CD14-positive monocyte (primary cell): Measurements from ENCODE around the gene SDR39U1. TPM values are rescaled to one million over a fixed set of nuclear protein-coding genes. Genes with fewer than 3 reads are reported as not detected.
"Not testable (repeated sequence)": the region's sequence is repeated elsewhere in the genome, so short reads cannot be mapped to it uniquely, and the experiment has no call there.

Experiments
- DNase-seq, 3 donors: peaks; one replicate each; pipeline ENCODE4 v3.0.0-alpha.2; 2011 to 2022
- H2AFZ ChIP-seq: 2 replicates; pipeline ENCODE4 v1.6.0; 2012; ENCODE audit warnings: mild to moderate bottlenecking, low read depth, low read length, inconsistent platforms; ENCODE audit not compliant: insufficient read depth, poor library complexity, severe bottlenecking
- H3K27ac ChIP-seq, 2 donors: 1 replicate in 1 of 2; 2 replicates in 1 of 2; pipeline ENCODE4 v1.5.1; 2012 to 2013; ENCODE audit warnings: low read length in 2 of 2, control low read depth in 1 of 2, inconsistent platforms in 1 of 2, low read depth in 1 of 2, mild to moderate bottlenecking in 1 of 2
- H3K27me3 ChIP-seq, 2 donors: one replicate each; pipeline versions ENCODE4 v1.6.0 to v1.6.1; 2011 to 2013; ENCODE audit warnings: low read length in 2 of 2; ENCODE audit not compliant: control insufficient read depth in 2 of 2, insufficient read depth in 2 of 2
- H3K36me3 ChIP-seq, 2 donors: replicated peaks in 1 of 2; 1 replicate in 1 of 2; 2 replicates in 1 of 2; pipeline versions ENCODE4 v1.5.1 to v1.6.1; 2012 to 2013; ENCODE audit warnings: low read length in 2 of 2, control low read depth in 1 of 2, inconsistent platforms in 1 of 2, mild to moderate bottlenecking in 1 of 2; ENCODE audit not compliant: insufficient read depth in 2 of 2, control insufficient read depth in 1 of 2
- H3K4me1 ChIP-seq, 2 donors: 1 replicate in 1 of 2; 2 replicates in 1 of 2; pipeline versions ENCODE4 v1.5.1 to v1.6.1; 2012 to 2013; ENCODE audit warnings: low read length in 2 of 2, control low read depth in 1 of 2, inconsistent platforms in 1 of 2, mild to moderate bottlenecking in 1 of 2, moderate library complexity in 1 of 2; ENCODE audit not compliant: insufficient read depth in 2 of 2, control insufficient read depth in 1 of 2
- H3K4me2 ChIP-seq: replicated peaks from 2 replicates; pipeline ENCODE3; 2012; ENCODE audit warnings: low read length, moderate library complexity, mild to moderate bottlenecking; ENCODE audit not compliant: poor library complexity, severe bottlenecking; ENCODE audit errors: extremely low read depth
- H3K4me3 ChIP-seq, 3 experiments: fragments of 200-600 bp in 1 of 3; sonication (generic) in 1 of 3; replicated peaks in 1 of 3; 1 replicate in 2 of 3; 2 replicates in 1 of 3; pipeline ENCODE4 v1.5.1; 2011 to 2013; ENCODE audit warnings: low read length in 3 of 3, mild to moderate bottlenecking in 3 of 3, control low read depth in 2 of 3, low read depth in 2 of 3, inconsistent platforms in 1 of 3, moderate library complexity in 1 of 3
- H3K79me2 ChIP-seq: 2 replicates; pipeline ENCODE4 v1.6.0; 2012; ENCODE audit warnings: mild to moderate bottlenecking, control low read depth, inconsistent platforms, low read length, moderate library complexity; ENCODE audit not compliant: insufficient read depth
- H3K9ac ChIP-seq: 2 replicates; pipeline ENCODE4 v1.6.0; 2017; ENCODE audit warnings: low read length, mild to moderate bottlenecking; ENCODE audit not compliant: insufficient read depth, poor library complexity, severe bottlenecking
- H3K9me3 ChIP-seq, 2 donors: replicated peaks in 1 of 2; 1 replicate in 1 of 2; 2 replicates in 1 of 2; pipeline versions ENCODE4 v1.5.1 to v1.6.1; 2012 to 2013; ENCODE audit warnings: low read length in 2 of 2, control low read depth in 1 of 2; ENCODE audit not compliant: control insufficient read depth in 1 of 2, insufficient read depth in 1 of 2
- H4K20me1 ChIP-seq: 2 replicates; pipeline ENCODE4 v1.6.0; 2012; ENCODE audit warnings: mild to moderate bottlenecking, low read length, control low read depth, moderate library complexity; ENCODE audit not compliant: insufficient read depth
- H3K27ac Mint-ChIP-seq, 7 donors: one replicate each; pipeline ENCODE4 v1.8.0; 2020; ENCODE audit warnings: mild to moderate bottlenecking in 7 of 7, mixed read lengths in 7 of 7, moderate library complexity in 6 of 7, inconsistent platforms in 2 of 7
- H3K27me3 Mint-ChIP-seq, 3 donors: one replicate each; pipeline ENCODE4 v1.8.0; 2021 to 2022; ENCODE audit warnings: low read depth in 3 of 3, mild to moderate bottlenecking in 3 of 3, mixed read lengths in 3 of 3, moderate library complexity in 3 of 3, inconsistent platforms in 1 of 3
- H3K36me3 Mint-ChIP-seq, 2 donors: one replicate each; pipeline ENCODE4 v1.8.0; 2020; ENCODE audit warnings: mixed read lengths in 2 of 2, inconsistent platforms in 1 of 2, mild to moderate bottlenecking in 1 of 2
- H3K4me1 Mint-ChIP-seq: one replicate; pipeline ENCODE4 v1.8.0; 2020; ENCODE audit warnings: mild to moderate bottlenecking, mixed read lengths
- H3K4me3 Mint-ChIP-seq, 2 donors: one replicate each; pipeline ENCODE4 v1.8.0; 2020; ENCODE audit warnings: mild to moderate bottlenecking in 2 of 2, mixed read lengths in 2 of 2, moderate library complexity in 1 of 2
- H3K9me3 Mint-ChIP-seq, 7 donors: one replicate each; pipeline ENCODE4 v1.8.0; 2020 to 2022; ENCODE audit warnings: mixed read lengths in 7 of 7, mild to moderate bottlenecking in 6 of 7, moderate library complexity in 6 of 7, inconsistent platforms in 2 of 7
- CTCF ChIP-seq: fragments of 200-600 bp; IDR thresholded peaks from one replicate; pipeline ENCODE4 v1.8.0; 2022; ENCODE audit warnings: antibody characterized with exemption, mild to moderate bottlenecking
- WGBS: methylation state at CpG from one replicate; pipeline ENCODE4 v1.1.5; 2013; ENCODE audit warnings: missing lambda C conversion rate; ENCODE audit not compliant: insufficient coverage; 5-methylcytosine and 5-hydroxymethylcytosine counted together
- intact Hi-C, 2 donors: fragments of 100-400 bp; cut with micrococcal nuclease; formaldehyde crosslinking; loops; one replicate each; pipeline versions ENCODE4 v1.15.0 to v1.15.1; 2023
- polyA plus RNA-seq, 3 donors: library from polyadenylated mRNA; depleted of rRNA in 1 of 3; unstranded in 2 of 3; stranded (reverse) in 1 of 3; fragments of 300-500 nt in 2 of 3; fragments of >200 nt in 1 of 3; fragmentation: Illumina TruSeq in 2 of 3; gene quantifications; 1 replicate in 2 of 3; 2 replicates in 1 of 3; pipeline ENCODE4 v1.2.3, GENCODE V29; 2012 to 2021

SDR39U1 gene
- polyA plus RNA-seq, 3 donors, result 37.3 to 110 (median 39.2) TPM

DNA sequence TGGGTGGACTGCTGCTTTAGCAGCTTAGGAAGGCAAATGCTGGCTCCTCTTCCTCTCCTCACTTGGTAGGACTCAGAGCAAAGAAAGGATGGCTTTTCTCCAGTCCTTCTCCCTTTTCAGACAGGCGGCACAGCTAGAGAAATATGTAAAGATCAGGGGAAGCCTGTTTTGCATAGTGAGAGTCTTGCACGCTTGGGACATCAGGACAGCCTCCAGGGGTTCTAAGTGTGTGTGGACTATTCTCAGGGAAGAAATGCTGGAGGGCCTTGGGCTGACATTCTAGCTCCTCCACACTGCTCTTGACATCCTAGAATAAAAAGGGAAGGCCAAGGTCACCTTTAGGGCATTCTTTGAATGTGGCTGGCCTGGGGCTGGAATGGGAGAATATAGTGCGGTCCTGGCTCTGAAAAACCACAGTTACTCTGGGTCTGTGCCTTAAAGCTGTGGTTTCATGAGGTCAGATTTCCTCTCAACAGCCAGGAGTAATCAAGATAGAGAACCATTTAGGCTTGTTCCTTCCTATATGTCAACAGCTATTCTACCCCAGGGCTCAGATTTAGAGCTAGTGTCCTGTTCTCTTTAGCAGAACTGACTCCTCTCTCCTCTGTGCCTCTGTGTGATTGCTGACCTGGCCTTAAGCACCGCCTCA, 41.2 kb upstream of the SDR39U1 start:
- no CpG with 5 or more reads among the region's 4 CpGs for WGBS
- H3K4me1 ChIP-seq, result peaks cover 9 to 30% of the 10 kb centered on the region in 2 donors

GRCh38 chr14:24482699-24483303, 40.2 kb upstream of the SDR39U1 start:
- H3K9ac ChIP-seq, H3K4me3 Mint-ChIP-seq, H3K27ac Mint-ChIP-seq, H3K9me3 Mint-ChIP-seq, H3K36me3 Mint-ChIP-seq, H3K9me3 ChIP-seq, DNase-seq, H3K4me3 ChIP-seq, H3K27ac ChIP-seq, H3K36me3 ChIP-seq, H3K27me3 ChIP-seq, H3K27me3 Mint-ChIP-seq, H3K79me2 ChIP-seq, H4K20me1 ChIP-seq, H2AFZ ChIP-seq, intact Hi-C loops, H3K4me2 ChIP-seq: not testable (repeated sequence)
- WGBS, result no CpG with 5 or more reads among the region's 2 CpGs
- peaks cover 9 to 30% of the 10 kb centered on the region in 2 donors for H3K4me1 ChIP-seq
- H3K4me1 Mint-ChIP-seq, result peaks cover 27% of the 10 kb centered on the region

More for the DNA sequence above, 41.2 kb upstream of the SDR39U1 start:
- Mint-ChIP-seq H3K9me3 (peaks cover 0 to 5% (median 2%) of the 10 kb centered on the region in 7 donors), H3K27me3 (peaks cover 0 to 2% (median 1%) of the 10 kb centered on the region in 3 donors), H3K36me3 (no peaks in the 10 kb centered on the region), H3K4me1 (peaks cover 27% of the 10 kb centered on the region), H3K4me3 (no peak overlapping the region), H3K27ac (peak overlapping the region in 1 of 7 donors; percentile 1)
- H3K27me3 ChIP-seq, result no peaks in the 10 kb centered on the region
- H3K79me2 ChIP-seq, result no peaks in the 10 kb centered on the region
- H3K9ac ChIP-seq, result no peak overlapping the region
- peak in 1 of 3 donors; percentile 5 for DNase-seq
- peak overlapping the region in 1 of 2 donors; percentile 1 for H3K27ac ChIP-seq
- no peaks in the 10 kb centered on the region for H4K20me1 ChIP-seq
- no peak for TF ChIP-seq CTCF
- peak overlapping the region; percentile 36 for H2AFZ ChIP-seq
- no peak overlapping the region for H3K4me3 ChIP-seq
- H3K36me3 ChIP-seq, result no peaks in the 10 kb centered on the region
- H3K9me3 ChIP-seq, result peaks cover 0 to 2% of the 10 kb centered on the region in 2 donors
- H3K4me2 ChIP-seq, result no peak overlapping the region
- intact Hi-C loops, result no loop called here
